Measurements from ENCODE around the gene HSD17B12.

DNA sequence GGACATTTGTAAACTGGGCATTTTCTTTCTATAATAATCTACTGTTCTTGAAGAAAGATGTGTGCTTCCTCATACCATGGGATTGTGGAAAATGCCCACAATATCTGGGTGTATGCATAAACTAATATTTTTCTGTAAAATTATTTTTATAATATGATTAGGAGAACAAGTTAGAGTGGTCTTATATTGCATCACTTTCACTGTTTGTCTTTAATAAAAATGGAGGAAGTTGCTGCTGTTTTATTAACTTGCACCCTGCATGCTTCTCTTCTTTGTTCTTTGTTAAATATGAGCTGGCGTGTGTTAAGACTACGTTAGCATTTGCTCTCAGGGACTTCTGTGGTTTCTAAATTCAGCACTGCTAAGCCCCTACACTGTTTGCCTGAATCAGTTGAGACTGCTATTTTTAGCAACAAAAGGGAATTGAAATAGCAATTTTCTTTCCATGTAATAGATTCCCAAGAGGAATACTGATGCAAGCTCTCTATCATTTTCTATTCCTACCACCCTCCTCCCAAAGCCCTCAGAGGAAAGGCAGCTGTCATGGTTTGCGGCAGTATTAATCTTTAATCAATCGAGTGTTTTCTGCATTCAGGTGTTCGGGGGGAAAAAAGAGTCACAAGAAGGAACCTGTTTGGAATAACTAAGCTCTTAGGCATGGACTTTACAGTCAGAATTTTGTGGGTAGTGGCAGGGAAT, 56.1 kb downstream of the HSD17B12 start:
- TF ChIP-seq POLR2A (IDR thresholded peaks at IDR 0.05) (no peak), POLR2AphosphoS5 (IDR thresholded peaks at IDR 0.05) (no peak), EP300 (IDR thresholded peaks at IDR 0.05) (no peak)
- TF ChIP-seq, protein P1, sequence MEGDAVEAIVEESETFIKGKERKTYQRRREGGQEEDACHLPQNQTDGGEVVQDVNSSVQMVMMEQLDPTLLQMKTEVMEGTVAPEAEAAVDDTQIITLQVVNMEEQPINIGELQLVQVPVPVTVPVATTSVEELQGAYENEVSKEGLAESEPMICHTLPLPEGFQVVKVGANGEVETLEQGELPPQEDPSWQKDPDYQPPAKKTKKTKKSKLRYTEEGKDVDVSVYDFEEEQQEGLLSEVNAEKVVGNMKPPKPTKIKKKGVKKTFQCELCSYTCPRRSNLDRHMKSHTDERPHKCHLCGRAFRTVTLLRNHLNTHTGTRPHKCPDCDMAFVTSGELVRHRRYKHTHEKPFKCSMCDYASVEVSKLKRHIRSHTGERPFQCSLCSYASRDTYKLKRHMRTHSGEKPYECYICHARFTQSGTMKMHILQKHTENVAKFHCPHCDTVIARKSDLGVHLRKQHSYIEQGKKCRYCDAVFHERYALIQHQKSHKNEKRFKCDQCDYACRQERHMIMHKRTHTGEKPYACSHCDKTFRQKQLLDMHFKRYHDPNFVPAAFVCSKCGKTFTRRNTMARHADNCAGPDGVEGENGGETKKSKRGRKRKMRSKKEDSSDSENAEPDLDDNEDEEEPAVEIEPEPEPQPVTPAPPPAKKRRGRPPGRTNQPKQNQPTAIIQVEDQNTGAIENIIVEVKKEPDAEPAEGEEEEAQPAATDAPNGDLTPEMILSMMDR (IDR thresholded peaks at IDR 0.05): no peak
